GM20431 (cell line): ENCODE data around the gene MOK.

ENCODE experiments used
- in situ Hi-C: fragments of 300-500 bp; cut with MseI, MboI; formaldehyde crosslinking; loops from one replicate; pipeline ENCODE4 v1.15.0; 2020; ENCODE audit warnings: low sequenced_read_pairs; ENCODE audit not compliant: unreplicated experiment

Gene MOK

GRCh38 chr14:102288139-102288538 lies 16.8 kb downstream of the MOK start:
- in situ Hi-C loops = no loop called here

- in situ Hi-C loops = no loop called here
Measured at GRCh38 chr14:102285106-102285505, 19.9 kb downstream of the MOK start.

GRCh38 chr14:102283631-102284129 lies 21.3 kb downstream of the MOK start:
- in situ Hi-C loops = no loop called here

- in situ Hi-C loops = no loop called here
Measured at GRCh38 chr14:102282751-102283465, 22.1 kb downstream of the MOK start.

- in situ Hi-C loops = no loop called here
Measured at GRCh38 chr14:102280376-102280962, 24.5 kb downstream of the MOK start.

GRCh38 chr14:102279688-102280348 lies 25.1 kb downstream of the MOK start:
- in situ Hi-C loops = no loop called here

- in situ Hi-C loops = no loop called here
Measured at GRCh38 chr14:102279282-102279681, 25.7 kb downstream of the MOK start.

- in situ Hi-C loops = no loop called here
Measured at GRCh38 chr14:102278631-102278935, 26.4 kb downstream of the MOK start.

- in situ Hi-C loops = no loop called here
Measured at GRCh38 chr14:102277874-102278630, 26.9 kb downstream of the MOK start.

GRCh38 chr14:102275866-102276265 lies 29.1 kb downstream of the MOK start:
- in situ Hi-C loops = no loop called here

GRCh38 chr14:102272392-102272791 lies 32.6 kb downstream of the MOK start:
- in situ Hi-C loops = no loop called here

GRCh38 chr14:102264775-102265174 lies 40.2 kb downstream of the MOK start:
- in situ Hi-C loops = no loop called here

- in situ Hi-C loops = no loop called here
Measured at GRCh38 chr14:102264355-102264754, 40.6 kb downstream of the MOK start.

GRCh38 chr14:102262929-102263462 lies 42.0 kb downstream of the MOK start:
- in situ Hi-C loops = no loop called here

- in situ Hi-C loops = no loop called here
Measured at GRCh38 chr14:102258136-102258535, 46.8 kb downstream of the MOK start.

GRCh38 chr14:102256716-102257115 lies 48.2 kb downstream of the MOK start:
- in situ Hi-C loops = no loop called here

- in situ Hi-C loops = no loop called here
Measured at GRCh38 chr14:102255401-102256190, 49.4 kb downstream of the MOK start.

- in situ Hi-C loops = no loop called here
Measured at GRCh38 chr14:102252834-102253801, 51.8 kb downstream of the MOK start.

GRCh38 chr14:102251161-102251560 lies 53.8 kb downstream of the MOK start:
- in situ Hi-C loops = no loop called here
